NB4 (cell line): Measurements from ENCODE around the gene CARD9.

Experiments used
- DNase-seq: peaks from one replicate; pipeline ENCODE4 v3.0.0; 2010; ENCODE audit warnings: low read depth
- H3K4me3 ChIP-seq: one replicate; pipeline ENCODE4 v1.5.1; 2011; ENCODE audit warnings: mild to moderate bottlenecking, low read depth, low read length, moderate library complexity
- MYC ChIP-seq: IDR thresholded peaks from 2 replicates; pipeline ENCODE4 v1.6.1; 2011; ENCODE audit warnings: low read depth, low read length
- POLR2A ChIP-seq: IDR thresholded peaks from 2 replicates; pipeline ENCODE4 v1.6.1; 2011; ENCODE audit warnings: mild to moderate bottlenecking; ENCODE audit not compliant: insufficient read length; ENCODE audit errors: extremely low read depth
- TF ChIP-seq, protein P1 (sequence below): IDR thresholded peaks from one replicate; pipeline ENCODE4 v1.5.1; 2012; ENCODE audit warnings: low read depth, low read length
- TF ChIP-seq, protein P2 (sequence below): IDR thresholded peaks from 2 replicates; pipeline ENCODE4 v1.6.1; 2011; ENCODE audit warnings: low read depth, low read length

CARD9 gene

DNA sequence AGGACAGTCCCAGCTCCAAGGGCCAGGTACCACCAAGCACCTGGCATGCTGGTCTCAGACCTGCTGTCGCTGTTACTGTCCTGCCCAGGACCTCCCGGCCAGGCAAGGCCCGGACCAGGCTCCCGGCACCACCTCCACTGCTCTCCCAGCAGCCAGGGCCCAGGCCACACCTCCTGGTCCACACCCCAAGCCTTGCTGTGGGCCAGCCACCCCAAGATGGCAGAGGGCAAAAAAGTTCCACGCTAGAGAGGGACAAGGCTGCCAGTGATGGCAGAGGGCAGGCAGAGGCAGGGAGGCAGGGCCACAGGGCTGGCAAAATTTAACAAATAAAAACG is 11.1 kb downstream of the CARD9 start:
- TF ChIP-seq, protein P1, sequence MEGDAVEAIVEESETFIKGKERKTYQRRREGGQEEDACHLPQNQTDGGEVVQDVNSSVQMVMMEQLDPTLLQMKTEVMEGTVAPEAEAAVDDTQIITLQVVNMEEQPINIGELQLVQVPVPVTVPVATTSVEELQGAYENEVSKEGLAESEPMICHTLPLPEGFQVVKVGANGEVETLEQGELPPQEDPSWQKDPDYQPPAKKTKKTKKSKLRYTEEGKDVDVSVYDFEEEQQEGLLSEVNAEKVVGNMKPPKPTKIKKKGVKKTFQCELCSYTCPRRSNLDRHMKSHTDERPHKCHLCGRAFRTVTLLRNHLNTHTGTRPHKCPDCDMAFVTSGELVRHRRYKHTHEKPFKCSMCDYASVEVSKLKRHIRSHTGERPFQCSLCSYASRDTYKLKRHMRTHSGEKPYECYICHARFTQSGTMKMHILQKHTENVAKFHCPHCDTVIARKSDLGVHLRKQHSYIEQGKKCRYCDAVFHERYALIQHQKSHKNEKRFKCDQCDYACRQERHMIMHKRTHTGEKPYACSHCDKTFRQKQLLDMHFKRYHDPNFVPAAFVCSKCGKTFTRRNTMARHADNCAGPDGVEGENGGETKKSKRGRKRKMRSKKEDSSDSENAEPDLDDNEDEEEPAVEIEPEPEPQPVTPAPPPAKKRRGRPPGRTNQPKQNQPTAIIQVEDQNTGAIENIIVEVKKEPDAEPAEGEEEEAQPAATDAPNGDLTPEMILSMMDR: no peak
- TF ChIP-seq MYC (no peak), POLR2A (no peak)
- TF ChIP-seq, protein P2, sequence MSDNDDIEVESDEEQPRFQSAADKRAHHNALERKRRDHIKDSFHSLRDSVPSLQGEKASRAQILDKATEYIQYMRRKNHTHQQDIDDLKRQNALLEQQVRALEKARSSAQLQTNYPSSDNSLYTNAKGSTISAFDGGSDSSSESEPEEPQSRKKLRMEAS: no peak
- DNase-seq: no peak
- peak overlapping the region; percentile 9 for H3K4me3 ChIP-seq

DNA sequence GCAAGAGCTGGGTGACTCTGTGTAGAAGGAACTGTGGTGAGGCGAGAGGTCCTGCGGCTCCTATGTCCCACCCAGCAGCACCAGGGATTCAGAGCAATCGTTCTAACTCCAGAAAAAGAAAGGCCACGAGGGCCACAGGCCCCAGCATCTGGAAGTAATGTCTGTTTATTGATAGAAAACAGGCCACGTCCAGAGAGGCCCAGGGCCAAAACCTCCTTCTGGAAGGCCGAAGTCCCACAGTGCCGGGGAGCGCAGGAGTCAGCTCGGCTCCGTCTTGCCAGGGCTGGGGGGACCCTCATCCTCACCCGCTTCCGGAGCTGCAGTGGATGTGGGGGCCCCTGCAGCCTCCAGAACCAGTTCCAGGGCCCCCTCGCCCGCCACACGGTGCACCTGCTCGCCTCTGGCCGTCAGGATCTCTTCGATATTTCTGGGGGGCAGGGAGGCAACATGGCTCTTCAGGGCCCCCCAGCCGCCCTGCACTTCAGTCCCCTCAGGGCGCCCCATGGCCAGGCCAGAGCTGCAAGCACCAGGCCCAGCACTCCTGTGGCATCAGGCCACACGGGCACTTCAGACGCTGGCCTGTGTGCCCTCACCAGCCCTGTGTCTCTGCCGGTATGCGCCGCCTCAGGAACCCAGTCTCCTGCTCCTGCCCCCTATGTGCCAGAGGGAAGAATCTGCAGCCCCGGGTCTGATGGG is 11.6 kb downstream of the CARD9 start:
- DNase-seq: no peak
- no peak overlapping the region for H3K4me3 ChIP-seq
- TF ChIP-seq MYC: no peak
- no peak for TF ChIP-seq POLR2A
- TF ChIP-seq, protein P1: no peak
- TF ChIP-seq, protein P2: no peak

DNA sequence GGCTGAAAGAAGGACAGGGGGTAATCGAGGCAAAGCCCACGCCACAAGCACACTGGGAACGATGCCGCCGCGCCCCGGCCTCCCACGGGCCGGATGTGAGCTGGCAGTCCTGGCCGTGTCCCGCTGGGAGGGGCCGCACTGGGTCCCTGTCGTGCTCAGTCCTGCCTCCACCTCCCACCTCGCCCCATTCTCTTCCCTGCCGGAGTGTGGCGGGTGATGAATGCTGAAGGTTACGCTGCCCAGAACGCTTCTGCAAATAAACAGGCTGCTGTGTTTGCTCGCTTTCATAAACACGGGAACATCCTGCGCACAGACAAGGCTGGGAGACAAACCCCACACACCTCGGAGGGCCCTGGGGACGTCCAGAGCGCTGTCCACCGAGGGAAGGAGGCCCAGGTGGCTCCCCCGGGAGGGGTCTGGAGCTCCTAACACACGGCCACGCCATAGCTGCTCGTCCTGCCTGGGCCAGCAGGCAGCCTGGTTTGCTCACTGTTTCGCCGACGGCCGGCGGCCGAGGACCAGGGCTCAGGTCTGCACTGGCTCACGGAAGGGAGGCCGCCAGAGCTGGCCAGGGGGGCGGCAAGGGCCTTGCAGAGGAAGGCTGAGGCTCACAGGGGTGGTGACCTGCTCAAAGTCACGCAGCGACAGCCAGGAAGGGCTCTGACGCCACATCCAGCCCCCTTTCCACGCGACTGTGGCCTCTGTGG is 12.3 kb downstream of the CARD9 start:
- TF ChIP-seq, protein P2: no peak
- TF ChIP-seq, protein P1: no peak
- TF ChIP-seq POLR2A: no peak
- no peak for TF ChIP-seq MYC
- DNase-seq: no peak
- no peak overlapping the region for H3K4me3 ChIP-seq

DNA sequence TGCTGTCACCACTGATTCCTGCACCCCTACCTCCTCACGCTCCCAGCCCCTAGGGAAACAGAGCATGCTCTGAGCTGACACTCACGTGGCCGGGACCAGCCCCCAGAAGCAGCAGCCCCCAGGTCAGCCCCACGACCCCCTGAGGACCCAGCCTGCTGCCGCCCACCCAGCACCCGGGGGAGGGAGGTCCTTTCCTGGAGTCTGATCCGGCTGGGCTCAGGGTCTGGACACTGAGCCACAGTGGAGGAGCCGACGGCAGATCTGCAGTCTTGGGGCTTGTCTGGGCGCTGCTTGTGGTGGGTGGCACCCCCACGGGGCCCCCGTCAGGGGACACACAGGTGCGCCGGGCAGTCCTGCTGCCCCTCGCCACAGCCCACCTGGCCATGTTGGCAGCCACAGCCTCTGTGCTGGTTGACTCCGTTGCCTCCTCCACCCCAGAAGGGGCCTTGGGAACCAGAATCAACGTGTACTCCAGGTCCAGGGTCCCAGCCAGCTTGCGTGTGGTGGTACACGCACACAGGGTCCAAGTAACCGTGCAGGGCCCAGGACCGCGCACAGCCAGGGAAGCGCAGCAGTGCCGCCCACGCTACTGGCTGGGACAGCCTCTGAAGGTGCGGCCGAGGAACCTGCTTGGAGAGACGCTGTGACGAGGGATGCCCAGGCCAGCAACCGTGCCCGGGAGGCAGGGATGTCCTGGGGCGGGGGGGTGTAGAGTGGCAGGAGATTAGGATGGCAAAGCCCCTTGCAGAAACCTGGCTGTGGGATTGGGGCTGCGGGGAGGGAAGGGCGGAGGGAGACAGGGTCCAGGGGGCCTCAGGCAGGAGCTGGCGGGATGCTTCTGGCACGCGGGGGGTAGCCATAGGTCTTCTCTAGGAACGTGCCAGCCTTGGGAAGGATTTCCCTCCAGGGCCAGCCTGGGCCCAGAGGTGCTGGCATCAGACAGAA is 13.4 kb downstream of the CARD9 start:
- TF ChIP-seq, protein P2: no peak
- TF ChIP-seq MYC (no peak), POLR2A (no peak)
- TF ChIP-seq, protein P1: no peak
- no peak for DNase-seq
- no peak overlapping the region for H3K4me3 ChIP-seq

DNA sequence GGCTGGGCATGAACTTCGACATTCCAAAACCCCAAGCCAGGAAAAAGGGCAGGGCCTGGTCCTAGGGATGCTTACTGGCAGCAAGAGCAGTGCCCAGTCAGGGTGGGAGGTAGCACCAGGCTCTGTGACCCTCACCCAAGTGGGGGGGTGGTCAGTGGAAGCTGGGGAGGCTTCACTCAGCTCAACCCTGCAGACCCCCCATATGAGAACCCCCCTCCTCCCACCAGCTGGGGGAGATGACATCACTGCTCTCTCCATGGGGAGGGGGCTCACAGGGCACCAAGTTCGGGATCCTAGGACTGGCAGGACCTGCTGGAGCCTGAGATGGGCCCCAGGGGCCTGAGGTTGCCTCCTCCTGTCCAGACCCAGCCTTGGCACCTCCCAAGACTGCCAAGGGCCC is 14.6 kb downstream of the CARD9 start:
- no peak for DNase-seq
- TF ChIP-seq MYC (no peak), POLR2A (no peak)
- TF ChIP-seq, protein P2: no peak
- TF ChIP-seq, protein P1: no peak
- no peak overlapping the region for H3K4me3 ChIP-seq
